SK-N-SH treated with all-trans-retinoic acid at 6 μM for 48 hours (cell line): ENCODE measurements around the gene SPATS2.

Experiments used
- CSDC2 ChIP-seq: fragments of 250-450 bp; sonication (Bioruptor Pico); IDR thresholded peaks from 2 replicates; pipeline ENCODE4 v1.5.0; 2020; ENCODE audit warnings: mild to moderate bottlenecking, moderate library complexity
- ESRRG ChIP-seq: fragments of 250-450 bp; sonication (Bioruptor Pico); IDR thresholded peaks from 2 replicates; pipeline ENCODE4 v1.6.1; 2021; ENCODE audit warnings: mild to moderate bottlenecking
- GLIS3 ChIP-seq: fragments of 250-450 bp; sonication (Bioruptor Pico); IDR thresholded peaks from 2 replicates; pipeline ENCODE4 v1.5.0; 2020; ENCODE audit warnings: mild to moderate bottlenecking, moderate library complexity
- ISL1 ChIP-seq: fragments of 250-450 bp; sonication (Bioruptor Pico); IDR thresholded peaks from 2 replicates; pipeline ENCODE4 v2.1.2; 2022; ENCODE audit warnings: mild to moderate bottlenecking, moderate library complexity
- PATZ1 ChIP-seq: fragments of 250-450 bp; sonication (Bioruptor Pico); IDR thresholded peaks from 2 replicates; pipeline ENCODE4 v1.8.0; 2020; ENCODE audit warnings: mild to moderate bottlenecking, moderate library complexity, borderline replicate concordance
- RARB ChIP-seq: fragments of 250-450 bp; sonication (Bioruptor Pico); IDR thresholded peaks from 2 replicates; pipeline ENCODE4 v1.8.0; 2021; ENCODE audit warnings: mild to moderate bottlenecking, moderate library complexity
- TCF4 ChIP-seq: fragments of 250-450 bp; sonication (Bioruptor Pico); IDR thresholded peaks from 2 replicates; pipeline ENCODE4 v1.8.0; 2021; ENCODE audit warnings: mild to moderate bottlenecking, moderate library complexity, borderline replicate concordance
- ZC3H10 ChIP-seq: fragments of 250-450 bp; sonication (Bioruptor Pico); IDR thresholded peaks from 2 replicates; pipeline ENCODE4 v1.5.1; 2021; ENCODE audit warnings: mild to moderate bottlenecking, moderate library complexity
- ZFP30 ChIP-seq: fragments of 450-650 bp; formaldehyde crosslinking; IDR thresholded peaks from 2 replicates; pipeline ENCODE4 v1.5.0; 2022; ENCODE audit warnings: mild to moderate bottlenecking, moderate library complexity
- ZNF565 ChIP-seq: fragments of 450-650 bp; formaldehyde crosslinking; conservative IDR thresholded peaks from 2 replicates; pipeline ENCODE4 v1.5.0; 2020; ENCODE audit warnings: low read depth, mild to moderate bottlenecking, moderate library complexity
- ZNF70 ChIP-seq: fragments of 450-650 bp; formaldehyde crosslinking; IDR thresholded peaks from 2 replicates; pipeline ENCODE4 v1.5.0; 2020; ENCODE audit warnings: mild to moderate bottlenecking, moderate library complexity
- ZNF8 ChIP-seq: fragments of 450-650 bp; formaldehyde crosslinking; IDR thresholded peaks from 2 replicates; pipeline ENCODE4 v1.5.0; 2020; ENCODE audit warnings: mild to moderate bottlenecking, moderate library complexity

- TF ChIP-seq ZNF565 (CRISPR knock-in tag) (no peak), ZNF70 (no peak), ISL1 (CRISPR knock-in tag) (no peak), ZFP30 (no peak), GLIS3 (CRISPR knock-in tag) (no peak), PATZ1 (no peak), CSDC2 (no peak), TCF4 (CRISPR knock-in tag) (no peak), ZNF8 (no peak), RARB (CRISPR knock-in tag) (no peak), ESRRG (CRISPR knock-in tag) (no peak), ZC3H10 (CRISPR knock-in tag) (no peak)
These were observed 191.3 kb downstream of the SPATS2 start for GRCh38 chr12:49558526-49558925.
